C4-2B (cell line): ENCODE data around the gene DGCR8.

Experiments used
- ZFX ChIP-seq: fragments of 450-650 bp; IDR thresholded peaks from 2 replicates; pipeline ENCODE4 v1.6.1; 2017
- TF ChIP-seq, protein P1 (sequence below): fragments of 450-650 bp; conservative IDR thresholded peaks from 2 replicates; pipeline ENCODE4 v1.5.1; 2017; ENCODE audit warnings: mild to moderate bottlenecking

- TF ChIP-seq, protein P1, sequence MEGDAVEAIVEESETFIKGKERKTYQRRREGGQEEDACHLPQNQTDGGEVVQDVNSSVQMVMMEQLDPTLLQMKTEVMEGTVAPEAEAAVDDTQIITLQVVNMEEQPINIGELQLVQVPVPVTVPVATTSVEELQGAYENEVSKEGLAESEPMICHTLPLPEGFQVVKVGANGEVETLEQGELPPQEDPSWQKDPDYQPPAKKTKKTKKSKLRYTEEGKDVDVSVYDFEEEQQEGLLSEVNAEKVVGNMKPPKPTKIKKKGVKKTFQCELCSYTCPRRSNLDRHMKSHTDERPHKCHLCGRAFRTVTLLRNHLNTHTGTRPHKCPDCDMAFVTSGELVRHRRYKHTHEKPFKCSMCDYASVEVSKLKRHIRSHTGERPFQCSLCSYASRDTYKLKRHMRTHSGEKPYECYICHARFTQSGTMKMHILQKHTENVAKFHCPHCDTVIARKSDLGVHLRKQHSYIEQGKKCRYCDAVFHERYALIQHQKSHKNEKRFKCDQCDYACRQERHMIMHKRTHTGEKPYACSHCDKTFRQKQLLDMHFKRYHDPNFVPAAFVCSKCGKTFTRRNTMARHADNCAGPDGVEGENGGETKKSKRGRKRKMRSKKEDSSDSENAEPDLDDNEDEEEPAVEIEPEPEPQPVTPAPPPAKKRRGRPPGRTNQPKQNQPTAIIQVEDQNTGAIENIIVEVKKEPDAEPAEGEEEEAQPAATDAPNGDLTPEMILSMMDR, result no peak
- TF ChIP-seq ZFX, result peak; percentile 87
These were observed 369 bp downstream of the DGCR8 start for GRCh38 chr22:20080445-20080775.
